ENCODE results near the gene TMEM63A. TPM values are rescaled to one million over a fixed set of nuclear protein-coding genes. Genes with fewer than 3 reads are reported as not detected.
"Not testable (repeated sequence)": the region's sequence is repeated elsewhere in the genome, so short reads cannot be mapped to it uniquely, and the experiment has no call there.

Gene TMEM63A
- total RNA-seq, 4 donors from 2014 or later: 6.3 to 19.5 (median 10.6) TPM

DNA sequence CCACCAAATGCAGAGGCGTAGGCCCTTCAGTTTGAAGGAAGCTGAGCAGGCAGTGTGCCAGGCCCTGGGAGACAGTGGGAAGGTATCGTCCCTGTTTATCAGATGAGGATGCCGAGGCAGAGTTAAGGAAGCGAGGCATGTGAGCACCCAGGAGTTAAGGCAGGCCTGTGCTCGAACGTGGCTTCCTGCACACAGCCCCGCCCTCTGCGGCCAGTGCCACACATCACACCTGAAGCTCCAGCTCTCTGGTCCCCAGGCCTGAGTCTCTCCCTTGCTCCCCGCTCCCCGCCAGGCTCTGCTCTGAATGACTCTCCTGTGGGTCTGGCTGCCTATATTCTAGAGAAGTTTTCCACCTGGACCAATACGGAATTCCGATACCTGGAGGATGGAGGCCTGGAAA, 40.1 kb downstream of the TMEM63A start:
- Histone ChIP-seq H3K4me1 (peaks cover 0 to 5% of the 10 kb centered on the region in 2 donors), H3K27me3 (no peaks in the 10 kb centered on the region), H3K27ac (peak overlapping the region in 1 of 4 donors; percentile 29), H3K4me3 (no peak overlapping the region), H3K36me3 (peaks cover 0 to 87% of the 10 kb centered on the region in 2 donors), H3K9me3 (no peaks in the 10 kb centered on the region)
- ATAC-seq: no peak
- DNase-seq: no peak
- intact Hi-C loops (cut with DNase I; ENCODE audit: low total_unique reads): loop anchor here (5.0 kb wide), 1 partner anchor 35 kb away; no protein-coding TSS in a partner anchor
- TF ChIP-seq, protein P1, sequence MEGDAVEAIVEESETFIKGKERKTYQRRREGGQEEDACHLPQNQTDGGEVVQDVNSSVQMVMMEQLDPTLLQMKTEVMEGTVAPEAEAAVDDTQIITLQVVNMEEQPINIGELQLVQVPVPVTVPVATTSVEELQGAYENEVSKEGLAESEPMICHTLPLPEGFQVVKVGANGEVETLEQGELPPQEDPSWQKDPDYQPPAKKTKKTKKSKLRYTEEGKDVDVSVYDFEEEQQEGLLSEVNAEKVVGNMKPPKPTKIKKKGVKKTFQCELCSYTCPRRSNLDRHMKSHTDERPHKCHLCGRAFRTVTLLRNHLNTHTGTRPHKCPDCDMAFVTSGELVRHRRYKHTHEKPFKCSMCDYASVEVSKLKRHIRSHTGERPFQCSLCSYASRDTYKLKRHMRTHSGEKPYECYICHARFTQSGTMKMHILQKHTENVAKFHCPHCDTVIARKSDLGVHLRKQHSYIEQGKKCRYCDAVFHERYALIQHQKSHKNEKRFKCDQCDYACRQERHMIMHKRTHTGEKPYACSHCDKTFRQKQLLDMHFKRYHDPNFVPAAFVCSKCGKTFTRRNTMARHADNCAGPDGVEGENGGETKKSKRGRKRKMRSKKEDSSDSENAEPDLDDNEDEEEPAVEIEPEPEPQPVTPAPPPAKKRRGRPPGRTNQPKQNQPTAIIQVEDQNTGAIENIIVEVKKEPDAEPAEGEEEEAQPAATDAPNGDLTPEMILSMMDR (IDR thresholded peaks at IDR 0.05 in 4 of 5, conservative IDR thresholded peaks at IDR 0.05 in 1 of 5): no peak
- no peak for TF ChIP-seq POLR2A (IDR thresholded peaks at IDR 0.05)
- in situ Hi-C loops (cut with MboI; ENCODE audit: low sequenced_read_pairs in 4 of 4): loop anchor here in 2 of 4 donors (10.0 kb wide), 2 partner anchors 67 to 367 kb away; partner anchors contain the start of gene SRP9 (in 1 of the 2)

DNA sequence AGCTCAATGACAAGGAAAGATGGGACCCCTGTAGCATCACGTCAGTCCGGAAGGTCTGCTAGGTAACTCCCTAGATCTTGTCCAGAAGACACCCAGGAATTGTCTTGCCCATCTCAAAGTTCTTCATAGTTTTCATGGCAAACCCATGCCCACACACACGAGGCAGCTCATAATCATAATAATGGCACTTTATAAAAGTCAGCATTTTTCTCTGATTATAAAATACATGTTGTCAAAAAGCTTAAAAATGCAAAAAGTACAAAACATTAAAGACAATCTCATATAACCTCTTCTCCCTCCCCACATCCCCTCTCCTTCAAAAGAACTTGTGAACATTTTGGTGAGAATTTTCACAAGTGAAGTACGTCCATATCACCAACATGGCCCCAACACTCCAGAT, 41.5 kb downstream of the TMEM63A start:
- TF ChIP-seq POLR2A (IDR thresholded peaks at IDR 0.05): no peak
- TF ChIP-seq, protein P1 (IDR thresholded peaks at IDR 0.05 in 4 of 5, conservative IDR thresholded peaks at IDR 0.05 in 1 of 5): no peak
- ATAC-seq (no peak), DNase-seq (no peak)
- Histone ChIP-seq H3K27me3 (no peaks in the 10 kb centered on the region), H3K4me3 (no peak overlapping the region), H3K9me3 (no peaks in the 10 kb centered on the region), H3K4me1 (peaks cover 4 to 8% of the 10 kb centered on the region in 2 donors), H3K27ac (peak overlapping the region in 1 of 4 donors; percentile 18), H3K36me3 (peaks cover 0 to 81% of the 10 kb centered on the region in 2 donors)
- in situ Hi-C loops (cut with MboI; ENCODE audit: low sequenced_read_pairs in 4 of 4): loop anchor here in 2 of 4 donors (10.0 kb wide), 2 partner anchors 66 to 366 kb away; partner anchors contain the start of gene SRP9 (in 1 of the 2)
- intact Hi-C loops (cut with DNase I; ENCODE audit: low total_unique reads): loop anchor here (5.0 kb wide), 1 partner anchor 37 kb away; no protein-coding TSS in a partner anchor

DNA sequence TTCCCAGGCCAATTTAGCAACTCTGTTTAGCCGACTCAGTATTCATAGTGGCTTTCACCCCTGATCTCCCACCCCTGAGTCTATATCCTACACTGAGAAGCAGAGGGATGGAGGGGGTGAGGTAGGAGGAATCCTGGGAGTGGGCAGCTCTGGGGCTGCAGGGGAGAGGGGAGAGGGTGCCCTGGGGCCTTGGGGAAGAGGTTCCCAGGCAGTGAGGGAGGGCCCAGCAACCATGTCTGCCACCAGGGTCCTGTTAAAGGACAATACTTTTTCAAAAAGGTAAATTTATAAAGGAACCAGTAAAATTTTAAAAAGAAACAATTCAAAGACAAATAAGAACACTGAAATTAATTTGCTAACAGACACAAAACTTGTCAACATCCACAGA, 42.0 kb downstream of the TMEM63A start:
- ATAC-seq: no peak
- Histone ChIP-seq H3K4me1 (peaks cover 7 to 9% of the 10 kb centered on the region in 2 donors), H3K27me3 (no peaks in the 10 kb centered on the region), H3K36me3 (peaks cover 0 to 76% of the 10 kb centered on the region in 2 donors), H3K9me3 (no peaks in the 10 kb centered on the region), H3K27ac (peak overlapping the region in 1 of 4 donors; percentile 6), H3K4me3 (no peak overlapping the region)
- TF ChIP-seq, protein P1 (IDR thresholded peaks at IDR 0.05 in 4 of 5, conservative IDR thresholded peaks at IDR 0.05 in 1 of 5): no peak
- TF ChIP-seq POLR2A (IDR thresholded peaks at IDR 0.05): no peak
- peak in 1 of 2 donors; percentile 5 for DNase-seq
- in situ Hi-C loops (cut with MboI; ENCODE audit: low sequenced_read_pairs in 4 of 4) (loop anchor here in 2 of 4 donors (10.0 kb wide), 2 partner anchors 65 to 365 kb away; partner anchors contain the start of gene SRP9 (in 1 of the 2)), intact Hi-C loops (cut with DNase I; ENCODE audit: low total_unique reads) (loop anchor here (5.0 kb wide), 1 partner anchor 37 kb away; no protein-coding TSS in a partner anchor)

DNA sequence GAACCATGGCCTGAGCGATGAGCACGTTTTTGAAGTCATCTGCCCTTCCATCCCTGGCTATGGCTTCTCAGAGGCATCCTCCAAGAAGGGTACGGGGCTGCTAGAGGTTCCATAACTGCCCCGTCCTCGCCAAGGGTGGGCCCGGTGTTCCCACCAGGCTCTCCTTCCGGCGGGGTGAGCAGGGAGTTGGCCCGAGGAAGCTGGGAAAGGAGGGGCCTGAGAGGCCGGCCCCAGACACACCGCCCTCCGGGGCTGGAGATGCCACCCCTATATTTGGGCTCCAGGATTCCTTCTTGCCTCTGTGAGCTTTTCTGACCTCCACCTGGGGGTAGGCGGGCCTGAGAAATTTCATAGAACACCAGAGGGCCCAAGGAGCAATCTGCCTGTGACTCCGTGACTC, 43.4 kb downstream of the TMEM63A start:
- Histone ChIP-seq H3K36me3 (peaks cover 0 to 62% of the 10 kb centered on the region in 2 donors), H3K4me3 (no peak overlapping the region), H3K4me1 (peaks cover 17 to 23% of the 10 kb centered on the region in 2 donors), H3K27ac (peak overlapping the region in 1 of 4 donors; percentile 4), H3K9me3 (no peaks in the 10 kb centered on the region), H3K27me3 (no peaks in the 10 kb centered on the region)
- ATAC-seq (no peak), DNase-seq (no peak)
- in situ Hi-C loops (cut with MboI; ENCODE audit: low sequenced_read_pairs in 4 of 4) (loop anchor here in 1 of 4 donors (10.0 kb wide), 1 partner anchor 64 kb away; the partner anchor contains the start of gene SRP9), intact Hi-C loops (cut with DNase I; ENCODE audit: low total_unique reads) (no loop called here)
- TF ChIP-seq POLR2A (IDR thresholded peaks at IDR 0.05): no peak
- TF ChIP-seq, protein P1 (IDR thresholded peaks at IDR 0.05 in 4 of 5, conservative IDR thresholded peaks at IDR 0.05 in 1 of 5): no peak

DNA sequence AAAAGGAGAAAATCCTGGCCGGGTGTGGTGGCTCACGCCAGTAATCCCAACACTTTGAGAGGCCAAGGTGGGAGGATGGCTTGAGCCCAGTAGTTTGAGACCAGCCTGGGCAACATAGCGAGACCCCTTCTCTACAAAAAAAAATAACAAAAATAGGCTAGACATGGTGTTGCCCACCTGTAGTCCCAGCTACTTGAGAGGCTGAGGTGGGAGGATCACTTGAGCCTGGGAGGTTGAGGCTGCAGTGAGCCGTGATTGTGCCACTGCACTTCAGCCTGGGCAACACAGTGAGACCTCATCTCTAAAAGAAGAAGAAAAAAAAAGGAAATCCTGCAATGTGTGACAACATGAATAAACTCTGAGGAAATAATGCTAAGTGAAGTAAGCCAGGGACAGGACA, 45.9 kb downstream of the TMEM63A start:
- in situ Hi-C loops (cut with MboI; ENCODE audit: low sequenced_read_pairs in 4 of 4): loop anchor here in 1 of 4 donors (10.0 kb wide), 1 partner anchor 61 kb away; the partner anchor contains the start of gene SRP9
- H3K36me3 ChIP-seq: peaks cover 4 to 63% of the 10 kb centered on the region in 2 donors
- ATAC-seq: not testable (repeated sequence)

More for the DNA sequence above, 45.9 kb downstream of the TMEM63A start:
- H3K27ac ChIP-seq: peak overlapping the region; percentile 38 to 81 (median 68)
- intact Hi-C loops (cut with DNase I; ENCODE audit: low total_unique reads); H3K27me3 ChIP-seq; H3K4me3 ChIP-seq; DNase-seq; H3K9me3 ChIP-seq: not testable (repeated sequence)
- peaks cover 17 to 26% of the 10 kb centered on the region in 2 donors for H3K4me1 ChIP-seq
